HG03025 (cell line): ENCODE measurements around the gene EMILIN2.

Source experiments
- ATAC-seq: cut with Tn5 transposase; IDR thresholded peaks from one replicate; pipeline ENCODE4 v1.9.1; 2021; ENCODE audit warnings: mild to moderate bottlenecking, moderate library complexity; ENCODE audit not compliant: unreplicated experiment, low FRiP score

The EMILIN2 gene

DNA sequence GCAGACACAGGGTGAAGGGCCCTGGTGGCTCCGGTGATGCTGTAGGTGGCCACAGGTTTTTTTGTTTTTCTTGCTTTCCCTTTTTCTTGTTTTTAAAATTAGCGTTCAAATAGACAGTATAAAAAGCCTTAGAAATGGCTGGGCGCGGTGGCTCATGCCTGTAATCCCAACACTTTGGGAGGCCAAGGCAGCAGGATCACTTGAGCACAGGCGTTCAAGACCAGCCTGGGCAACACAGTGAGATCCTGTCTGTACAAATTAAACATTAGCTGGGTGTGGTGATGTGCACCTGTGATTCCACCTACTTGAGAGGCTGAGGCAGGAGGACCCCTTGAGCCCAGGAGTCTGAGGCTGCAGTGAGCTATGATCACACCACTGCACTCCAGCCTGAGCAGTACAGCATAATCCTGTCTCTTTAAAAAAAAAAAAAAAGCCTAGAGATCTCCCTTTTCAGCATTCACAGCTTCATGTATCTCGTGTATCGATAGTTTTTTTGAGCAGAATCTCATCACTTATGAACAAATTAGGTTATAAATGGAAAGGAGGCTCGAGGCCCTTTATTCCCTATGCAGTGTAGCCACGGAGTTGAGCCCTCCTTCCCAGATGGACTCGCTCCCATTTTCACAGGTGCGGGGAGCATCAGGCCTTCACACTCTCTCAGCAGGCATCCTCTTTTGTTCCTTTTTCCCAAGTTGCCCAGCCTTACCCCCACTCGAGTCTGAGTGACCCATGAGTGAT, 50.8 kb downstream of the EMILIN2 start:
- no peak for ATAC-seq

DNA sequence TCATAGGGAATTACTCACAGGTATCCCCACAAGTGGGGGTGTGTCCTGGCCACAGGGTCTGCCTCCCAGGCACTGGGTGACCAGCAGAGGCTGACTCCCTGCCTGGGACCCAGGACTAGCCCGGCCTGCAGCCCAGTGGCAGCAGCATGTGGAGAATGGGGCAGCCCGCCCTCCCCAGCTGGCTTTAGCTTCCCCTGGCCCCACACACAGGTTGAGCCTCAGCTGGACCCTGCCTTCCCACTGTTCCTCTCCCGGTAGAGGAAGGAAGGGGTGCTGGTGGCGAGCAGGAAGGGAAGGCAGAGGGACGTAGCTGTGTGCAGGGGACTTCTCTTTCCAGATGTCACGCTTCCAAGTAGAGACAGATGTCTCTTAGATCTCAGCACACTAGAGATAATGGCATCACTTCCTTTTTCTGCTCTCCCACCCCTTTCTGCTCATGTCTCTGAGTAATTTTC, 51.4 kb downstream of the EMILIN2 start:
- ATAC-seq = no peak

DNA sequence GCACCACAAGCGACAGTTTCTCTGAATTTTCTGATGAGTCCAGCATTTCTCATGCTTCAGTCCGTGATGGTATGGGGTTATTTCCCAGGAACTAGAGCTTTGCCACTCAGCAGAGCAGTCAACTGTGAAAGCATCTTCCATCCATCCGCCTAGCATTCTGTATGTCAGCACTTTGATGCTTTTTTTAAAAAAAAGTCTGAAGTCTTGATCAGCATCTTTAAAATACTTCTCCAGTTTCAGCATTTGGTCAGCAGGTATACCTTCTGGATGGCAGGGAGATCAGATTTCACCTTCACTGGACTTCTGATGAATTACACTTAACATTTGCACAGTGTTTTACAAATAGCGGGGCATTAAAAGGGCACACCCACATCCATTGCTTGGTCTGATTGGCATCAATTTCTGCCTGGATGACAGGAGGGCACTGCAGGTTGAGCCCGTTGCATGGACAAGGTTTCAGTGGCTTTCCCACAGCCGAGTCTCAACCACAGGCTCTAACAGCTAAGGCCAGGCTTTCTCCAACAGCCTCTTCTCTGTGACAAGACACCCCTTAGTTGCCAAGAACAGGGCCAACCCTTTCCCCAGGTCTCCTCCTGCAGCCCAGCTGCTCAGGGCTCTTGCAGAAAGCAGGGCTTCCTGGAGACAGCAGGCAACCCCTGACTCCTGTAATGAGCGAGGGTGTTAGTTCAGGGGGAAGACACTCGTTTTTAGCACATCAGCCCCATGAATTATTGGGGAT, 54.0 kb downstream of the EMILIN2 start:
- ATAC-seq = no peak

DNA sequence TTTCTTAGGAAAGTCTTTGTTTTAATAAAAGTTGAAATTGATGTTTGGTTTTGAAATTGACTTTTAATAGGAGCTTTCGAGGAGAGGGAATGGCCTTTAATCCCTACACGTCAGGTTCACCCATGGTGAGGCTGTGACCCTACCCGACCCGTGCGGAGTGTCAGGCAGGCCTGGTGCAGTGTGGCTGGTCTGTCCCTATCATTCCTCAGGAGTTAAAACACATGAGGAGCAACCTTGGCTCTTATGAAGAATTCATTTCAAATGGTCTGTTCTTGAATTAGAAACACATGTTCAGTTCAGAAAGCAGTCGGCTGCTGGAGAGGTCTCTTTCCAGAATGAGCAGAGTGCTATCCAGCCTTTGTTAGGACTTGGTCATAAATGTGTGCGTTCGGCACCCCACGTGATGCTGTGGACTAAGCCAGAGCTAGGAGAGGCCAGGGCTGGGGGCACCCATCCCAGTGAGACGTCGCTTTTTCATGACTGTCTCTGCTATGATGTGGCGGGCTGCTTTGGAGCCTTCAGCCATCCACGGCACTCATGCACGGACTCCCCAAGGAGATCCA, 54.7 kb downstream of the EMILIN2 start:
- ATAC-seq = no peak

DNA sequence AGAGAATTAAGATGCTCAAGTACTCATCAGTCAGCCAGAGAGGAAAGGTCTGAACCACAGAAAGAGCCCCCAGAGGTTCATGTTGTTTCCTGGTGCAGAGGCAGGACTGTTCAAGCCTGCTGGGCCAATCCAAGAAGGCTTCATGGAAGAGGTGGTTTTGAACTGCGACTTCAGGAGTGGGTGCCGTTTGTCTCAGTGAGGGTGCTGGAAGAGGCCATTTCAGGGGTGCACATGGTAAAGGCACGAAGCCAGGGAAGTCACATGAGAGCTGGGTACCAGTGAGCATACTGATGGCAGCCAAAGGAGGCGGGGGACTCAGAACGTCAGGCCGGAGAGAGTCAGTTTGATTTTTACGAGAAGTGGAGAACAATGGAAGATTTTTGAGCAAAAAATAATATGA, 55.5 kb downstream of the EMILIN2 start:
- ATAC-seq = no peak

DNA sequence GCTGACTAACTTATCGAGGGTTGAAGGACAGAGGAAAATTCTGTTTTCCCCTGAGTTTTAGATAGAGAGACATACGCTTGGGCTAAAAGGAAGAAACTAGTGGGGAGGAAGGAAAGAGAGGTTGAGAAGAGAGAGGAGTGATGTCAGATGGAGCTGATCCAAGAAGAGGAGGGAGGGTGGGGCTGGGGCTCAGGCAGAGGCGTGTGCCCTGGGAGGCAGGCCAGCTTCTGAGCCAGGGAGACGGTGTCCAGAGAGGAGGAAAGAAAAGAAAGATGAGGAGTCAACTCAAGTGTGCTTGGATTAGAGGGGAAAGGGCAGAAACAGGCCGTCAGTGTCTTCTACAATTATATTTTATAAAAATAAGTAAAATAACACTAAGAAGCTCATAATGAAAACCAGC, 56.2 kb downstream of the EMILIN2 start:
- no peak for ATAC-seq

DNA sequence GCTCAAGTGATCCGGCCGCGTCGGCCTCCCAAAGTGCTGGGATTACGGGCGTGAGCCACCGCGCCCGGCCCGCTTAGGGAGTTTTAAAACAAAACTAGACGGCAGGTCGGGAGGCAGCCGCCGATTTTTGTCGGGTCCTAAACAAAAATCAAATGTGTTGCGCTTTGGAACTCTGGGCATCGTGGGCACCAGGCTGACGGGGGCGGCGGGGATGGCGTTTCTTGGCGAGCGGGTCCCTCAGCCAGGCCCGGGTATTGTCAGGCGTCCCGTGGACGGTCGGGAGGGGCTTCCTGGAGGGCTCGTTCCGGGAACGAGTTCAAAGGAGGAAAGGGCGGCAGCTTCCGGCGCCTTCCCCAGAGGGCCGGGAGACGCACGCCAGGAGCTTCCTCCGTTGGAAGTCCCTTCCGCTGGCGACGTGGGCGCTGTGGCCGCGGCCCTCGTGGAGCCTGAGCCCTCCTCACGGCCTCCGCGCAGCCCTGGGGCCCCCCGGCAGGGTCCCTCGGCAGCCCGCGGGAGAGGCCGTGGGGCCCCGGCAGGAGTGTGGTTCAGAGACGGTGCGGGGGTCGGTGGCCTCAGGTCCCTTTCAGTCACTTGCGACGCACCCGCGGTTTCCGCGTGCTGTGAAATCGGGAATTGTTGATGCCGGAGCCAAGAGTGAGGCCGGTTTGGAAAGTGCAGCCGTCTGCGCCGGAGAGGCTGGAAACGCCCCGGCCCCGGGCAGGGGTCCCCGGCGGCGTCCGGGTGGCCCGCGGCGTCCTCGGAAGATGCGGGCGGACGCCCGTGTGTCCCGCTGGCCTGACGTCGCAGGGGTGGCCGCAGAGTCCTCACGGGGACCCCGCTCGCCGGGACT, 59.3 kb downstream of the EMILIN2 start:
- ATAC-seq = no peak

DNA sequence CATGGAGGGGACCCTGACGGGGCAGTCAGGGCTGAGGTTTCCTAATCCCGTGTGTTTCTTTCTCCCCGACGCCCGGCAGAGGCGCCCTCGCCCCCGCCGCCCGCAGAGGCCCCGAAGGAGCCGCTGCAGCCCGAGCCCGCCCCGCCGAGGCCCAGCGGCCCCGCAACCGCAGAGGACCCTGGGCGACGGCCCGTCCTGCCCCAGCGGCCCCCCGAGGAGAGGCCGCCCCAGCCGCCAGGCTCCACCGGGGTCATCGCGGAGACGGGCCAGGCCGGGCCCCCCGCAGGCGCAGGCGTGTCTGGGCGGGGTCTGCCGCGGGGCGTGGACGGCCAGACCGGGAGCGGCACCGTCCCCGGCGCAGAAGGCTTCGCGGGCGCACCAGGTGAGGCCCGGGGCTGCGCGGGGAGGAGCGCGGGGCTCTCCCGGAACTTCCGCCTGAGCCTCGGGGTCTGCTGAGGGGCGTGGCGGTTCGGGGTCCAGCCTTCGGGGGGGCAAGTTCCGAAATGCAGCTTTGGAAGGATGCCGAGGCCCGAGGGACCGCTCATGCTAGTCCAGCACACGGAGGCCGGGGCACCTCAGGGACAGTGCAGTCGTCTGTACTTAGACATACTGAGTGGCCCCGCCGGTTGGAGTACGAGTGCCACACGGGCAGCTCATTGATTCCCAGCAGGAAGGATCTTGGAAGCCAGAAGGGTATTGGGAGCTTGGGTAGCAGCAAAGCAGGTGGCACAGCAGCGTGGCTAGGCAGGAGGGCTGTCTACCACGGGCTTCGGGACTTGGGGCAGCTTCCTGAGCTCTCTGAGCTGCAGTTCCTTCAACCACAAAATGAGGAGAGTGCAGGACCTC, 60.1 kb downstream of the EMILIN2 start:
- no peak for ATAC-seq

DNA sequence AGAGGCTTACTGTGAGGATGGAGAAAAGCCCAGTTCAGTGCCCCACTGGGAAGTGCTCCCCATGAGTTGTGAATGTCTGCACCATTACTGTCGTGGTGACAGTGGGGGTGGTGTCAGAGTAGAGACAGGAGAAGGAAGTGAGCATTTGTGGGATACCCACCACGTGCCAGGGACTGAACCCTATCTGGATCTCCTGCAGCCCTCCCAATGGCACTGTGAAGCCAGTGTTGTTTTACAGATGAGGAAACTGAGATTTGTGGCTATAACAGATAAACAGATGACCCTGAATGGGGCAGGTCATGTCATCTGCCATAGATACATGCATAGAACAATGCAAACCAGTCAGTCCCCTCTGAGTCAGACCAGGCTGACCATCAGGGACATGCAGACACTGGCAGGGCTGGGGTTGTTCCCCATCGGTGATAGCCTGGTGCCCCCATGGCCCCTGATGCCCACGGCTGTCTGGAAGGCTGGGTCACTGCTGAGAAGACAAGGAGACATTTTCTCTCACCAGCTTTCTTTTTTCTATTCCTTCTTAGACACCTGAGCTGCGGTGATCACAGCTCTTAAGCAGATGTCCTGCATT, 60.8 kb downstream of the EMILIN2 start:
- no peak for ATAC-seq

DNA sequence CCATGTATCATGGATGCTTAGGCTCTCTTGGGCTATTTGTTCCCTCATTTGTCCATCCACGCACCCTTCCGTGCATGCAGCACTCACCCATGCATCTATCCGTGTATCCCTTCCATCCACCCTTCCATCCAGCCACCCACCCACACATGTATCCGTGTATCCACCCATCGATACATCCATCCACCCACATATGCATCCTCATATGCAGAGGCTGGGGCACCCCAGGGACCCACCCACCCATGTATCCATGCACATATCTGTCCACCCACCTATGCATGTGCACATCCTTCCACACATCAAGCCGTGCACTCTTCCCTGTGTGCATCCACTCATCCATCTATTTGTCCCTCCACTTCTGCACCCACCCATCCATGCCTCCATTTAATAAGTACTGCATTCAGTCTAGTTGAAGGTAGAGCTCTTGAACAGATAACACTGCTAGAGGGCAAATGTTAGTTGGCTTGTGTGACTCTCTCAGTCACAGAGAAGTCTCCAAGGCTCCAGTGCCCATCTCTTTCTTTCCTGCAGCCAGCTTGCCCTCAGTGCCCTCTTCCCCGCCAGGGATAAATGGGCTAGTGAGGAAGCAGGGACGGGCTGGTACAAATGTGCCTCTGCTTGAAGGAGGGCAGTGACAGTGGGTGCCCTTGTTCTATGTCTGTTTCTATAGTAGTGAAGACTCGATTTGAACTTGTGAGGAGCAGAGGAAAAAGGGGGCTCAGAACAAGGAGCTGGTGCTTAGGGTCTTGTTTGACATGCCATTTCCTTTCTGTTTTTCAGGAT, 61.5 kb downstream of the EMILIN2 start:
- no peak for ATAC-seq

DNA sequence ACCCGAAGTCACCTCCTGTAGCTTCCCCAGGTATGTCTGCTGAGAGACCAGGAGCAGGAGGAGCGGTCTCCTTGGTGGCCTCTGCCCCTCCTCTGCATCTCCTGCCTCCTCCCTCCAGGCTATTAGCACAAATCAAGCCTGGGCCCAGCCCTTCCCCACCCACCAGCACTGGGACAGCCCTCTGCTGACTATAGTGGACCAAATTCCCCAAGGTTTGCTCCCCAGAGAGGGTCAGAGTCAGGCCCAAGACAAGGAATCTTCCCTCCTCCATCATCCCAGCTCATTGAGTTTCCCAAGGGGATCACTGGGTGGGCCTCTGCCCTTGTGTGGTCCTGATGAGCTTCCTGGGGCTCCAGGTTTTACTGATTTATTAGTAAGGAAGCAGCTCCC, 62.1 kb downstream of the EMILIN2 start:
- no peak for ATAC-seq

DNA sequence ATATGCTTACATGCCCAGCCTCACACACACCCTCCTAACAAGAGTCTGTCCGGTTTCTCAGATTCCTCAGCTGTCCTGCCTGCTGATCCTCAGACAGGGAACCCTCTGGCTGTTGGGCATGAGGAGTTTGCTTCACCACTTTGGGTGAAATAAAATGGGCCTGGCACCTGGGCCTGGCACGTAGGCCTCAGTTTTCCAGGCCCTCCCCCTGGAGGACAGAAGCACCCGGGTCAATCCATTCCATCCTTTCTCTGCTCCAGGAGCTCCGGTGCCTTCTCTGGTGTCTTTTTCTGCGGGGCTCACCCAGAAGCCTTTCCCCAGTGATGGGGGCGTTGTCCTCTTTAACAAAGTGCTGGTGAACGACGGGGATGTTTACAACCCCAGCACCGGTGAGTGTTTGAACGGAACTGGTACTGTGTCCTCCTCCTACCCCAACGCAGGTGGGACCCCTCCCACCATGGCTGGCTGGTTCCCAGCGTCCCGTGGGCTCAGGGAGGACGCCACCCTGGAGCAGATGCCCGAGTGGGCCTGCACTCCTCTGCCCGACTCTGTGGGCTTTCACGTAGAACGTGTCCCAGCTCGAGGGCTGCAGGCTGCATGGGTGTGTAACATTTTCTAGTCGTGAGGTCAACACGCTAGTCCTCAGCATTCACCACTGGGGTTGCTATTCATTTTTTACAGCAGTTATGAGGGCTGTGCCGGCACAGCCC, 62.8 kb downstream of the EMILIN2 start:
- no peak for ATAC-seq

DNA sequence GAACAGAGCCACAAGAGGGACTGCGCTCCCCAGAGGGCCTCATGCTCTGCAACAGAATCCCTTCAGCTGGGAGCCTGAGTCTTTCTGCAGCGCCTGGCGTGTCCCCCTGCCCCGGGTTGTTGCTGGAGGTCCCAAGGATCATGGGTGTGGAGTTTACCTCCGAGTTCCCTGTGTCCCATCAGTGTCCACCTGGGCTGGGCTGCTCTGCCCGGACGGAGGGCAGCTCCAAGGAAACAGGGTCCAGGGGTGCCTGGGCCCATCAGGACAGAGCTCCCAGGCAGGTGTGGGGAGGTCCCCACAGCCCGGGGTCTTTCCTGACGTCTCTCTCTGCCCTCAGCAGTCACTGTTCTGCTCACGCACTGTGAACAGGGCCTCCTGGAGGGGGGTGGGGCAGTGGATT, 63.5 kb downstream of the EMILIN2 start:
- no peak for ATAC-seq

DNA sequence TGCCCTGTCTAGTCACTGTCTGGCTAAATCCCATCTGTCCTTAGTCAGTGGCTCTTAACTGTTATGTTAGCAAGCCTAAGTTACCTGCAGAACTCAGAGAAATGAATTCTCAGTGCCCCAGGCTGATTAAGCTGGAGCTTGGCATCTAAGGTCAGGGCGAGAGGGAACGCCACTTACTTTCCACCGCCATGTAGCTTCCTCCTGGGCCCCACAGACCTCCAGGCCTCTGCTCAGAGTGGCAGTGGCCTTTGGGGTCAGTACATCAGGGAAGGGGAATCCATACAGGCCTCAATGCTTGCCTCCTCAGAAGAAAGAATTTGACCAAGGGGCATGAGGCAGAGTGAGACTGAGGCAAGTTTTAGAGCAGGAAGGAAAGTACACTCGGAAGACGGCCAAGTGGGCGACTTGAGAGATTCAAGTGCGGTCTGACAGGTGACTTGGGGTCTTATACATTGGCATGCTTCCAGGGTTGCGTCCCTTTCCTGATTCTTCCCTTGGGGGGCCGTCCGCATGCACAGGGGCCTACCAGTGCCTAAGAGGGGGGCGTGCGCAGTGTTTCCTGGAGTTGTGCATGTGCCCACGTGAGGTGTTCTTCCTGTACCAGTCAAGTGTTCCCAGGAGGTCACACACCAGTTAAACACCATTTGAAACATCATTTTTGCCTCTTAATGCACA, 64.1 kb downstream of the EMILIN2 start:
- ATAC-seq = no peak

DNA sequence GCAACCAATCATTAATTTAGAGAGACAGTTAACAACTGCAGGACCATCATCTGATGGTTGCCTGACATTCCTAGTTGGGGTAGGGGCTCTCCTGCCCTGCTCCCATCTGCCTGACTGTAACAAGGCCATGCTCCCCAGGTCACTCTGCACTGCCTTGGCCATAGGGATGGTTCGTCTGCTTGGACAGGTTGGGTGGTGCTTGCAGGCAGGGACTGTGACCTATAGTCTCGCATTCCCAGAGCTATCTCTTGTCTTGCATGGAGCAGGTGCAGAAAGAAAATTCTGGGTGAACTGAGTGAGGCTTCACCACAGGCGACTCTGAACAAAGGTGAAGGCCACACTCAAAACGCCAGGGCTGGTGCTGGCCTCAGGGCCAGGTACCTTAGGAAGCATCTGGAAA, 64.7 kb downstream of the EMILIN2 start:
- ATAC-seq = no peak

DNA sequence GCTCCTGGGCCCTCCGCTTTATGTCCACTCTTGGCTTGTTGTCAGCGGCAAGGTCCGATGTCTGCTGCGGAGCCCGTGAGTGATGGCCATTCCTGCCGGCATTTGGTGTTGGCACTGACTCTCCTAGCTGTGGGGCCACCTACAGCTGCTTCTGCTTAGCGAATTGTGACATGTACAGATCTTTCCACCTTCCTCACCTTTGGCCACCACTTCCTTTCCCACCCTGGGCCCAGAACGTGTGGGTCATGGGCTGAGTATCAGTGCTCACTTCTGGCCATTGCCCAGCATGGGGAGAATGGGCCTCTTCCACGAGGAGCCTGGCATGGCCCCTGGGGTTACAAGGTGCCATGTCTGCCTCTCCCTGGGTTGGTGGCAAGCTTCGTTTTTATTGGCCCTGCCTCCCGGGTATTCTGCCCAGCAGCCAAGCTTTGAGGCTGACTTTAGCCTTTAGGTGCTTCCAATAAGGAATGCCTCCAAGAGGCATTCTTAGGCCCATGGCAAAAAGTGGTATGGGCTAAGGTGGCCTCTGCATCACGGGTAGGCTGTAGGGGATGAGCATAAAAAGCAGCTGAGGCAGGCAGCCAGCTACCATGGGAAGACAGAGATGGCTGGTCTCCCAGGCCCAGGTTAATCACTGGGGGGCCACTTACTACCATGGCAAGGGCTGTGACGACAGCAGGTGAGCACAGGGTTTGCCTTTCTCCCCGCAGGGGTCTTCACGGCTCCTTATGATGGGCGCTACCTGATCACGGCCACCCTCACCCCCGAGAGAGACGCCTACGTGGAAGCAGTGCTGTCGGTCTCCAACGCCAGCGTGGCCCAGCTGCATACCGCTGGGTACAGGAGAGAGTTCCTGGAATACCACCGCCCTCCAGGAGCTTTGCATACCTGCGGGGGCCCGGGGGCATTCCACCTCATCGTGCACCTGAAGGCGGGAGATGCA, 65.8 kb downstream of the EMILIN2 start:
- no peak for ATAC-seq
